D721Med (cell line): ENCODE measurements around the gene DIO3.

Source experiments
- DNase-seq: peaks from one replicate; pipeline ENCODE4 v3.0.0; 2011; ENCODE audit warnings: low spot score; ENCODE audit not compliant: insufficient read length
- FAIRE-seq: peaks from 2 replicates; lab custom pipeline; 2011; peaks lifted over from hg19 to GRCh38; lab: Jason Lieb, UNC
- TF ChIP-seq, protein P1 (sequence below): IDR thresholded peaks from 2 replicates; pipeline ENCODE4 v1.5.1; 2012; ENCODE audit warnings: mild to moderate bottlenecking, control low read depth; ENCODE audit not compliant: insufficient read depth; ENCODE audit errors: missing control alignments

The DIO3 gene

GRCh38 chr14:101577221-101577909, 16.1 kb downstream of the DIO3 start:
- DNase-seq (no peak), FAIRE-seq (no peak)
- TF ChIP-seq, protein P1, sequence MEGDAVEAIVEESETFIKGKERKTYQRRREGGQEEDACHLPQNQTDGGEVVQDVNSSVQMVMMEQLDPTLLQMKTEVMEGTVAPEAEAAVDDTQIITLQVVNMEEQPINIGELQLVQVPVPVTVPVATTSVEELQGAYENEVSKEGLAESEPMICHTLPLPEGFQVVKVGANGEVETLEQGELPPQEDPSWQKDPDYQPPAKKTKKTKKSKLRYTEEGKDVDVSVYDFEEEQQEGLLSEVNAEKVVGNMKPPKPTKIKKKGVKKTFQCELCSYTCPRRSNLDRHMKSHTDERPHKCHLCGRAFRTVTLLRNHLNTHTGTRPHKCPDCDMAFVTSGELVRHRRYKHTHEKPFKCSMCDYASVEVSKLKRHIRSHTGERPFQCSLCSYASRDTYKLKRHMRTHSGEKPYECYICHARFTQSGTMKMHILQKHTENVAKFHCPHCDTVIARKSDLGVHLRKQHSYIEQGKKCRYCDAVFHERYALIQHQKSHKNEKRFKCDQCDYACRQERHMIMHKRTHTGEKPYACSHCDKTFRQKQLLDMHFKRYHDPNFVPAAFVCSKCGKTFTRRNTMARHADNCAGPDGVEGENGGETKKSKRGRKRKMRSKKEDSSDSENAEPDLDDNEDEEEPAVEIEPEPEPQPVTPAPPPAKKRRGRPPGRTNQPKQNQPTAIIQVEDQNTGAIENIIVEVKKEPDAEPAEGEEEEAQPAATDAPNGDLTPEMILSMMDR, result no peak

DNA sequence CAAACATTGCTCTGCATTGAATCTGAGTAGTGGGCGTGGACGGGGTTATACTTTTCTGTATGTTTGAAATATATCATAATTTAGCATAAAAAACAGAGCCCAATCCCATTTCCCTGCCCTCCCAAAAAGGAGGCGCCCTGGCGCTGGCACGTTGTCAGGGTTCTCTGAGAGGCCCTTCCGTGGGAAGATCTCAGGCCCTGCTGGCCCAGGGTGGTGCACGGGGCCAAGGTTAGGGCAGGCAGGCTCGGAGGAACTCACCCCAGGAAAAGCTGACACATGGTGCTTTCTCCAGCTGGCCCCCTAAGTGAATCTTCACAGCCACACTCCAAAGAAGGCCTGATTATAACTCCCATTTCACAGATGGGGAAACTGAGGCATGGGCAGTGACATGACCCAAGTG, 17.2 kb downstream of the DIO3 start:
- TF ChIP-seq, protein P1, result no peak
- DNase-seq (no peak), FAIRE-seq (no peak)

GRCh38 chr14:101579372-101580080, 18.2 kb downstream of the DIO3 start:
- FAIRE-seq, result no peak
- no peak for DNase-seq
- TF ChIP-seq, protein P1, result no peak

DNA sequence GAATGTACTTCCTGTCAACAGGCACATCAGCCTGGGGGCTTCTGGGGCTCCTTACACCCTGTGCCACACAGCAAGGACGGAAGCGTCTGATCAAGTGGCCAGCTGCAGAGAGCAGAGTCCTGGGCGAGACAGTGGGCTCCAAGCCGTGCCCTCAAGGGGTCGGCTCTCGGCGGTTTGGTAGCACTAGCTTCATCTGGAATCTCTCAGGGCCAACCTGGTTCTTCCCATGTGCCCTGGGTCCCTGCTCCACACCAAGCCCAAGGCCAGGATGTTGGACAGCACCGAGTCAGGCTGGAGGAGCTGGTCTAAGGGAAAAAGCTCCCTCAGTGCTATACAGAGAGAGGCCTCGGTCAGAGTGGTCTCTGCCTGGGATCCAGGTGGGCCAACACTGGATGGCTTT, 20.5 kb downstream of the DIO3 start:
- TF ChIP-seq, protein P1, result no peak
- FAIRE-seq, result no peak
- DNase-seq, result no peak

- TF ChIP-seq, protein P1, result no peak
- no peak for FAIRE-seq
- DNase-seq, result no peak
These were observed 21.0 kb downstream of the DIO3 start for GRCh38 chr14:101582294-101582693.

DNA sequence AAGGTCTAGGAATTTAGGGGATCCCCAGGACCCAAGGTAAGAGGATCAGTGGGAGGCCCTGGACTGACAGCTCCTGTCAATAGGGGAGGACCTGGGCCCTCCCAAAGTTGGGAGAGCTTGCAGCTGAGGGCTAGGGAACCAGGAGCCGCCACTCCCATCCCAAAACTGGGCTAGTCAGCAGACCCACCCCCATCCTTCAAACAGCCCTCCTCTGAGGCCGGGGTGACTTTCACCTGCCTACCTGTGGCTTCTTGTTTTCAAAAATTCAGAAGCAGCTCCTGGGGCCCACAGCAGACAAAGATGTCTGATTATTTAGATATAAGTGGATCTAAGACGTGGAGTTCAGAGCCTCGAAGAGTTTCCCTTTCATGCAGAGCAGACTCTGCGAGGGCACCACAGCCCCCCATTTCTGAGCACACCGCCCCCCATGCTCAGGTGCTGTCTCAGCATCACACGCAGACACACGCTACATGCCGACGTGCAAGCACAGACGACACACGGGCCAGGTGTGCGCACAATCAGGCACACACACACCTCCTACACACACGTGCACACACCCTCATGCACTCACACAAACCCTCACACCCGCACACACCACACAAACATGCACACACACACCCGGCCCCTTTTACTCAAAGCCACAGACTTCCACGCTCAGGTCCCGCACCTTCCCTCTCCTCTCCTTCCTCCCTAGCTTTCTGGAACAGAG, 21.9 kb downstream of the DIO3 start:
- FAIRE-seq (no peak), DNase-seq (no peak)
- TF ChIP-seq, protein P1, result no peak

- DNase-seq (no peak), FAIRE-seq (no peak)
- TF ChIP-seq, protein P1, result no peak
These were observed 22.4 kb downstream of the DIO3 start for GRCh38 chr14:101583715-101584054.
